Glutamatergic neuron (in vitro differentiated cells): ENCODE data around the gene TRH. TPM values are rescaled to one million over a fixed set of nuclear protein-coding genes. Genes with fewer than 3 reads are reported as not detected.
"Not testable (repeated sequence)": the region's sequence is repeated elsewhere in the genome, so short reads cannot be mapped to it uniquely, and the experiment has no call there.

Experiments
- DNase-seq: peaks from one replicate; pipeline ENCODE4 v3.0.0; 2022
- H3K27ac Mint-ChIP-seq: one replicate; pipeline ENCODE4 v1.8.0; 2020; ENCODE audit warnings: mild to moderate bottlenecking, mixed read lengths, inconsistent platforms; ENCODE audit not compliant: unreplicated experiment
- H3K27me3 Mint-ChIP-seq: one replicate; pipeline ENCODE4 v1.8.0; 2020; ENCODE audit warnings: mild to moderate bottlenecking, moderate library complexity, mixed read lengths, inconsistent platforms; ENCODE audit not compliant: unreplicated experiment
- H3K36me3 Mint-ChIP-seq: one replicate; pipeline ENCODE4 v1.8.0; 2020; ENCODE audit warnings: mild to moderate bottlenecking, mixed read lengths, inconsistent platforms; ENCODE audit not compliant: unreplicated experiment
- H3K4me1 Mint-ChIP-seq: one replicate; pipeline ENCODE4 v1.8.0; 2020; ENCODE audit warnings: mild to moderate bottlenecking, low read depth, mixed read lengths, inconsistent platforms; ENCODE audit not compliant: unreplicated experiment
- H3K4me3 Mint-ChIP-seq: one replicate; pipeline ENCODE4 v1.8.0; 2020; ENCODE audit warnings: mild to moderate bottlenecking, mixed read lengths, inconsistent platforms; ENCODE audit not compliant: unreplicated experiment
- H3K9me3 Mint-ChIP-seq: one replicate; pipeline ENCODE4 v1.8.0; 2020; ENCODE audit warnings: mild to moderate bottlenecking, moderate library complexity, mixed read lengths, inconsistent platforms; ENCODE audit not compliant: unreplicated experiment
- CTCF ChIP-seq: fragments of 200-600 bp; sonication (generic); IDR thresholded peaks from one replicate; pipeline ENCODE4 v1.5.0; 2021; ENCODE audit not compliant: partially characterized antibody, unreplicated experiment
- total RNA-seq: library from RNA; stranded (reverse); fragmentation: NEBNext Ultra II Directional; extraction: Animal tissue kit (Norgen Biotek cat#: 25700); gene quantifications from one replicate; pipeline ENCODE4 v1.2.1, GENCODE V29; 2021; ENCODE audit not compliant: unreplicated experiment

Gene TRH
- total RNA-seq, 1 donor from 2014 or later = 1.7 TPM

- Mint-ChIP-seq H3K27me3 (no peaks in the 10 kb centered on the region), H3K4me3 (no peak overlapping the region), H3K27ac (no peak overlapping the region), H3K9me3 (peaks cover 4% of the 10 kb centered on the region), H3K36me3 (no peaks in the 10 kb centered on the region), H3K4me1 (no peaks in the 10 kb centered on the region)
- DNase-seq = no peak
- TF ChIP-seq CTCF = no peak
Observed at GRCh38 chr3:130014526-130014925, 40.0 kb downstream of the TRH start.

- H3K4me3 Mint-ChIP-seq, DNase-seq, H3K27me3 Mint-ChIP-seq, H3K4me1 Mint-ChIP-seq, H3K36me3 Mint-ChIP-seq, H3K9me3 Mint-ChIP-seq, H3K27ac Mint-ChIP-seq: not testable (repeated sequence)
Observed at GRCh38 chr3:130017661-130018060, 43.1 kb downstream of the TRH start.

- not testable (repeated sequence) for H3K36me3 Mint-ChIP-seq, H3K9me3 Mint-ChIP-seq, H3K4me1 Mint-ChIP-seq, H3K27ac Mint-ChIP-seq, DNase-seq, H3K4me3 Mint-ChIP-seq, H3K27me3 Mint-ChIP-seq
Observed at GRCh38 chr3:130026146-130026829, 51.8 kb downstream of the TRH start.

GRCh38 chr3:130027437-130027836 lies 52.9 kb downstream of the TRH start:
- not testable (repeated sequence) for H3K4me3 Mint-ChIP-seq, H3K36me3 Mint-ChIP-seq, H3K27ac Mint-ChIP-seq, DNase-seq, H3K4me1 Mint-ChIP-seq, H3K27me3 Mint-ChIP-seq, H3K9me3 Mint-ChIP-seq

Other genes starting within 250 kb of the TRH start
- gene TMCC1, start 81.0 kb upstream of the TRH start, total RNA-seq = 42.2 TPM
- 1.9 TPM for gene ALG1L2, start 107.1 kb downstream of the TRH start, total RNA-seq